ENCODE results near the gene ACSM5.
"Not testable (repeated sequence)": the region's sequence is repeated elsewhere in the genome, so short reads cannot be mapped to it uniquely, and the experiment has no call there.

The ACSM5 gene

DNA sequence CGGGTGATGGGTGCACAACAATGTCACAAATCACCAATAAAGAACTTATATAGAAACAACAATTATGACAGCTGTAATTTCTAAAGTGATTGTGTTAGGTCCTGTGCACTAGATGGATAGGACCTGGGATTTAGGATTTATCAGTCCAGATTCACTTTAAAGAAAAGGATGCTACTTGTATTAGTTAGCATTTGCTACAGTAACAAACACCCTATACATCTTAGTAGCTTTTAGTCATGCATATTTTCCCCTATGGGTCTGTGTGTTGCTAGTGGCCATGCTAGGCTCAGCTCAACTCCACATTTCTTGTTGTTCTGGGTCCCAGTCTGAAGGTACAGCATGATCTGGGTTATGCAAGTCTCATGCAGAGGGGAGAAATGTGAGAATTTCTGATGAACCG lies 49.9 kb downstream of the ACSM5 start:
- DNase-seq: not testable (repeated sequence)

DNA sequence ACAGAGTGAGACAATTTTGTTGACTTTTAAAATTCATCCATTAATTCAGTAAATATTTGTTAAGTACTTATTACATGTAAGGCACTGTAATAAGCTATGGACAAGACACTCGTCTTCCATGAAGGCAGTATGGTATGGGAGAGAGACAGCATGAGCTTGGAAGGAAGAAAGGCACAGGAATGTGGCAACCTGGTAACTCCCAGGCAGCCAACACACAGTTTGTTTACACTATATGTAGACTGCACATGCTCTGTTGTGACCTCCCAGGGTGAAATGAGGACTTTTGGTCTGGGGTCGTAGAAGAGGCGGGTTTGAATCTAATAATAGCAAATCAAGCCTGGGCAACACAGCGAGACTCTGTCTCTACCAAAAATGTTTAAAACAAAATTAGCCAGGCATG lies 51.0 kb downstream of the ACSM5 start:
- not testable (repeated sequence) for DNase-seq

DNA sequence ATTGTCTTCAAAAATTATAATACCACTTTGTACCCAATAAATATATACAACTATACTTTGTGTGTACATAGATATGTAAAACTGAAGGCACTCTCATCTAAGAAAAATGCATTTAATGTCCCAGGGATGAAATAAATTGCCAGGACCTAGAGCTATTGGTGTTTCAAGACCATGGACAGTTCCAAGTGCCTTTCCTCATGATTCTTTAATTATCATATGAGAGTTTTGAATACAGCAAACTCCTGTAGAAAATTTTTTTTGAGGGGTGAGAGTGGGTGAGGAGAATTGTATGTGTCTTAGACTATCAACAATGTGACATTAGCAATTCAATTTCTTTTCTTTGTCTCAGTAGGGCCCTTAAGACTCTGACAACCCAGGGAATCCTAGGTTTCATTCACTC lies 59.6 kb downstream of the ACSM5 start:
- DNase-seq: not testable (repeated sequence)

DNA sequence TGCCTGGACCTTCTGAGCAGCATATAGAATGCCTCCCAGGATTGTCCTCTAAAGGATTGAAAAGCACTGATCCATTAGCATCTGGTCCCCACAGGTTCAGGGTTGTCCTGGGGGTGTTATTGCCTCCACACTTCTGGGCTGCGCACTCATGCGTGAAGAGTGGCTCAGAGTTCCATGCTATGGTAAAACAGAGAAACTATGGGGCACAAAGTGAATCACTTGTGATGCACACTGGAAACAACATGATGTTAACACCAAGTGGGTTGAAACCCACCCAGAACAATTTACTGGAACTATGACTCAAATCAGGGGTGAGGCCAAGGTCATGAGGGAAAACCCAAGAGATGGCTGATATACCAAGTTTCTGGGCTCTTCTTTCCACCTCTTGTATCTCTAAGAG lies 60.6 kb downstream of the ACSM5 start:
- DNase-seq: not testable (repeated sequence)

DNA sequence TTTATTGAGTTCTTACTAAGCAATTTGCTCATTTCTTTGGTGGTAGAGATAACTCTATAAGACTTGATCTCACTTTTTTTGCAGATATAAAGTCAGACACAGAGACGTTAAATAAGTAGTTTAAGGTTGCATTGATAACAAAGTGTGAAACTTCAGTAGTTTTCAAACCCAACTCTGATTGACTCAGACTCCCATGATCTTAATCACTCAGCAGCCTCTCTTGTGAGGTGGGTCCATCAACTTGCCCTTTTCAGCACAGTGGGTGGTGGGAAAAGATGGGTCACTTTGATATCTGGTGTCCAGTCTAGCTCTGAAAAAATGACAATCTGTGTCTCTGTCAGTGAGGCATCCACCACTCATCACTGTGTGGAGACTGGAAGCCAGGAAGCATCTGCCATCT lies 61.4 kb downstream of the ACSM5 start:
- not testable (repeated sequence) for DNase-seq

DNA sequence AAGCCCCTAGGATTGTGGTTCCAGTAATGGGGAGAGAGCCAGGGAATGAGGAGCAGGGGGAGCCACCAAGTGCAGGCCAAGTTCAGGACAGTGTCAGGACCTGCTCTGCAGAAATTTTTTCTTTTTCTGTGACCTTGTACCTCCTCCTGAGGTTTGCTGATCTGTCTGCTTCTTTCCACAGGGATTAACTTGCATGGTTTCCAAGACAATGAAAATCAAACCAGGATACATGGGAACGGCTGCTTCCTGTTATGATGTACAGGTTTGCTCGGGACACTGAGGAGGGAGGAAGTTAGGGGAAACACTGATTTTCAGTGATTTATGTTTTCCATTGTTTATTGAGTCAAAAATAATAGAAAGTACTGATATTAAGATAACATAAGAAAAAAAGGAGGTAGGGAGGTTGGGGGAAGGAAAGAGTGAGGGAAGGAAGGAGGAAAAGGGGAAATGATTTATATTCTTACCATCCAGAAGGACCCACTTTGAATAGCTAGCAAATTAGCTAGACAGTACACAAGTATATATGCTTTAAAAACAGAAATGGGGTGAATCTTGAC lies 67.9 kb downstream of the ACSM5 start:
- DNase-seq: not testable (repeated sequence)

DNA sequence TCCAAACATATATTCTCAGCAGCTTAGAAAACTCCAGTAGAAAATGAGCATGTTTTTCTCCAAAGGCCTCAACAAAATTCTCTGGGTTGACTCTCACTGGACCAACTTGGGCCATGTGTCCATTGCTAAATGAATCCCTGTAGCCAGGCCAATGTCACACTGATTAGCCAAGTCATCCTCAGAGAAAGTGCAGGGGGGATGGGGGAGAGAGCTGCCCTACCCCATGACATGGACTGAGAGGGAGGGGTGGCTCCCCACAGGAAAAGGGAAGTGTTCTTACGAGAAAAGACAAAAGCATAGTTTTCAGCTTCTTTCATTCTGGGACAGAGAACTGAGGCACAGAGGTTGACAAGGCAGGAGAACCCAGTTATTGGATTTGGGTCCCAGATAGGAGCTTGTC lies 74.7 kb downstream of the ACSM5 start:
- DNase-seq: not testable (repeated sequence)

DNA sequence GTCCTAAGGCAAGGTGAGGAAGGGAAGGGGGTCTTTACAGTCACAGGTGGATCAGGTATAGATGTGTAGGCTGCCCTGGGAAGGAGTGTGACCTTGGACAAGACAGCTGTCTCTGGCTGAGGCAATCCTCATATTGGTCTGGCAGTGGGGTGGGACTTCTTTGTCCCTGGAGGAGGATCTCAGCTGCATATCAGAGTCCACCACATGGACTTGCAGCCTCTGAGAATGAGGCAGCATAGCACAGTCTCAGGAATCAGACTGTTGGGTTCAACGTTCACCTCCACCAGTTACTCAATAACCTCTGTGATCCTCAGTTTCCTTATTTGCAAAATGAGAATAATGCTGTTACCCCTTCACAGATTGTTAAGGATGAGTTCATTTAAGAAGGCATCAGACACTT lies 75.4 kb downstream of the ACSM5 start:
- DNase-seq: no peak

DNA sequence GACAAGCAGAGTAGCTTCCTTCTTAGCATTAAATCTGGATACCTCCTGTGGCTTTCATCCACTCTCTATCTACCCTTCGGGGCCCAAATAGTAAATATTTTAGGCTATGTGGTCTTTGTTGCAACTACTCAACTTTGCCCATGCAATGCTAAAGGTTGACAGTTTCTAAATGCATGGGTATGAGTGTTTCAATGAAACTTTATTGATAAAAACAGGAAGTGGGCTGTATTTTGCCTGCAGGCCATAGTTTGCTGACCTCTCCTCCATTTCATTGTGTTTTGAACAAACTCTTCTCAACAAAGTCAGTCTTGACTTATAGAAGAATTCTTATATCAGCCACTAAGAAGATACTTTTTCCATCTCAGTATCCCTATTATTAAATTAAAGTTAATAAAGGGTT lies 76.1 kb downstream of the ACSM5 start:
- DNase-seq: no peak
